Fibroblast of mammary gland (primary cell): ENCODE results near the gene ZBTB48.
A peak's percentile ranks its signal among the peaks of the same experiment; 100 is the strongest.

ENCODE experiments used
- DNase-seq: peaks from one replicate; pipeline ENCODE4 v3.0.0-alpha.2; 2010; ENCODE audit warnings: low read depth
- H3K4me3 ChIP-seq: 2 replicates; pipeline ENCODE4 v1.5.1; 2011; ENCODE audit warnings: low read depth, mild to moderate bottlenecking, low read length, moderate library complexity; ENCODE audit not compliant: control insufficient read depth
- TF ChIP-seq, protein P1 (sequence below): conservative IDR thresholded peaks from 2 replicates; pipeline ENCODE4 v1.5.1; 2011; ENCODE audit warnings: low read depth, low read length, inconsistent platforms; ENCODE audit not compliant: control insufficient read depth, insufficient read depth

ZBTB48 gene

GRCh38 chr1:6579374-6580118, at the start of gene ZBTB48:
ZBTB48 (plus strand) TSS chr1:6579994; CDS start chr1:6580610, 616 bp downstream.
- H3K4me3 ChIP-seq = peak within 1 kb of the TSS; percentile 80
- DNase-seq = peak; percentile 94
- TF ChIP-seq, protein P1, sequence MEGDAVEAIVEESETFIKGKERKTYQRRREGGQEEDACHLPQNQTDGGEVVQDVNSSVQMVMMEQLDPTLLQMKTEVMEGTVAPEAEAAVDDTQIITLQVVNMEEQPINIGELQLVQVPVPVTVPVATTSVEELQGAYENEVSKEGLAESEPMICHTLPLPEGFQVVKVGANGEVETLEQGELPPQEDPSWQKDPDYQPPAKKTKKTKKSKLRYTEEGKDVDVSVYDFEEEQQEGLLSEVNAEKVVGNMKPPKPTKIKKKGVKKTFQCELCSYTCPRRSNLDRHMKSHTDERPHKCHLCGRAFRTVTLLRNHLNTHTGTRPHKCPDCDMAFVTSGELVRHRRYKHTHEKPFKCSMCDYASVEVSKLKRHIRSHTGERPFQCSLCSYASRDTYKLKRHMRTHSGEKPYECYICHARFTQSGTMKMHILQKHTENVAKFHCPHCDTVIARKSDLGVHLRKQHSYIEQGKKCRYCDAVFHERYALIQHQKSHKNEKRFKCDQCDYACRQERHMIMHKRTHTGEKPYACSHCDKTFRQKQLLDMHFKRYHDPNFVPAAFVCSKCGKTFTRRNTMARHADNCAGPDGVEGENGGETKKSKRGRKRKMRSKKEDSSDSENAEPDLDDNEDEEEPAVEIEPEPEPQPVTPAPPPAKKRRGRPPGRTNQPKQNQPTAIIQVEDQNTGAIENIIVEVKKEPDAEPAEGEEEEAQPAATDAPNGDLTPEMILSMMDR = no peak

DNA sequence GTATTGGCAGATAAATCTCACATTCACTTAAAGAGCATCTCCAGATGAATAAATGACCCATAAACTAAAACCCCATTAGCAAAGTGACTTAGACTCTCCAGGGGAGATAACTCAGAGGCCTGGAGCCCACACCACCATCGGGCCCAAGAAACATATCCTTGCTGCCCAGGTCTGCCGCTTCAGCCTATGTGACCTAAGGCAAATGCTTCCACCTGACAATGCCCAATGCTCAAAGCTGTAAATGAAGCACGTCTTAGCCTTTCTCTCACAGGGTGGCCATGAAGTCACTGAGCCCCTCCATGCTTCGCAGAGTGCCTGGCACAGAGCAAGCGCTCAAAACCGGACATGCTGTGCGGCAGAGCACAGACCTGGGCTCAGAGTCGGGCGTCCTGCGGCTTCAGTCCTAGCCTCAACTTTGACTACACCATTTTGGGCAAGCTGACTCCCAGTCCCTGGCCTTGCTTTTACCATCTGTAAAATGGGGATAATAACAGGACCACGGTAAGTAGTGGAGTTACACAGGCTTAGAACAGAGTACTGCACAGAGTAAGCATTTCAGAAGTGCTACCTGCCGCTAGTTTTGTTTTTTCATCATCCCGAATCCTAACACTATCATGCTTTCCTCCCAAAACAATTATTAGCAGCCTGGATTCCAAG, 49.2 kb upstream of the ZBTB48 start:
- TF ChIP-seq, protein P1 = no peak
- no peak for DNase-seq
- H3K4me3 ChIP-seq = no peak overlapping the region

GRCh38 chr1:6531996-6532395, 47.8 kb upstream of the ZBTB48 start:
- TF ChIP-seq, protein P1 = no peak
- H3K4me3 ChIP-seq = no peak overlapping the region
- DNase-seq = no peak

- no peak for DNase-seq
- H3K4me3 ChIP-seq = no peak overlapping the region
- TF ChIP-seq, protein P1 = no peak
Measured at GRCh38 chr1:6534248-6534822, 45.5 kb upstream of the ZBTB48 start.

- no peak for DNase-seq
- no peak overlapping the region for H3K4me3 ChIP-seq
- TF ChIP-seq, protein P1 = no peak
Measured at GRCh38 chr1:6535214-6535613, 44.6 kb upstream of the ZBTB48 start.

DNA sequence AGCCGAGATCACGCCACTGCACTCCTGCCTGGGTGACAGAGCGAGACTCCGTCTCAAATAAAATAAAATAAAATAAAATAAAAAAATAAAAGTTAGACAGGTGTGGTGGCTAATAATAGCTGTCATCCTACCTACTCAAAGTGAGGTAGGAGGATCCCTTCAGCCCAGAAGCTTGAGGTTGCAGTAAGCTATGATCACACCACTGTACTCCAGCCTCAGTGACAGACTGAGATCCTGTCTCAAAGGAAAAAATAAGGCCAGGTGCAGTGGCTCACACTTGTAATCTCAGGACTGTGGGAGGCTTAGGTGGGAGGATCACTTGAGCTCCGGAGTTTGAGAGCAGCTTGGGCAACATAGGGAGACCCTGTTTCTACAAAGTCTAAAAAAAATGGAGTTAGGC, 43.5 kb upstream of the ZBTB48 start:
- H3K4me3 ChIP-seq = no peak overlapping the region
- no peak for DNase-seq
- TF ChIP-seq, protein P1 = no peak
